AG09309 (cell line): ENCODE measurements around the gene FILIP1.

ENCODE experiments used
- DNase-seq: peaks from one replicate; pipeline ENCODE4 v3.0.0-alpha.2; 2010; ENCODE audit warnings: low read depth
- H3K4me3 ChIP-seq: 2 replicates; pipeline ENCODE4 v1.5.1; 2011; ENCODE audit warnings: mild to moderate bottlenecking, low read depth, low read length, moderate library complexity; ENCODE audit not compliant: control insufficient read depth
- CTCF ChIP-seq: IDR thresholded peaks from 2 replicates; pipeline ENCODE4 v1.5.1; 2011; ENCODE audit warnings: mild to moderate bottlenecking, low read depth, low read length, inconsistent platforms; ENCODE audit not compliant: insufficient read depth, control insufficient read depth; ENCODE audit errors: missing control alignments

The FILIP1 gene

GRCh38 chr6:75337835-75338580, 155.6 kb downstream of the FILIP1 start:
- H3K4me3 ChIP-seq = no peak overlapping the region
- no peak for TF ChIP-seq CTCF
- no peak for DNase-seq

GRCh38 chr6:75334266-75335040, 159.1 kb downstream of the FILIP1 start:
- TF ChIP-seq CTCF = no peak
- DNase-seq = peak; percentile 29
- no peak overlapping the region for H3K4me3 ChIP-seq

- no peak for DNase-seq
- no peak overlapping the region for H3K4me3 ChIP-seq
These were observed 159.9 kb downstream of the FILIP1 start for GRCh38 chr6:75333676-75334200.

GRCh38 chr6:75331151-75331550, 162.4 kb downstream of the FILIP1 start:
- no peak for TF ChIP-seq CTCF
- peak; percentile 67 for DNase-seq

More at GRCh38 chr6:75333676-75334200, 159.9 kb downstream of the FILIP1 start:
- TF ChIP-seq CTCF = no peak

GRCh38 chr6:75329703-75330102, 163.9 kb downstream of the FILIP1 start:
- no peak for TF ChIP-seq CTCF
- no peak overlapping the region for H3K4me3 ChIP-seq
- DNase-seq = no peak

More at GRCh38 chr6:75331151-75331550, 162.4 kb downstream of the FILIP1 start:
- H3K4me3 ChIP-seq = no peak overlapping the region

GRCh38 chr6:75327807-75328206, 165.8 kb downstream of the FILIP1 start:
- no peak for DNase-seq
- H3K4me3 ChIP-seq = no peak overlapping the region
- TF ChIP-seq CTCF = no peak
